ENCODE measurements around the gene NQO2. TPM values are rescaled to one million over a fixed set of nuclear protein-coding genes. Genes with fewer than 3 reads are reported as not detected.

The NQO2 gene
- total RNA-seq, 1 experiment from 2014 or later, result 35.8 TPM

- H3K4me1 Mint-ChIP-seq (ENCODE audit: low read depth, unreplicated experiment), result peaks cover 22% of the 10 kb centered on the region
- Histone ChIP-seq H3K36me3 (ENCODE audit: control insufficient read depth, insufficient read depth, low read length) (no peaks in the 10 kb centered on the region), H3K4me1 (peaks cover 33% of the 10 kb centered on the region), H3K9me3 (no peaks in the 10 kb centered on the region), H3K4me3 (ENCODE audit: low read depth, low read length) (no peak overlapping the region), H3K27me3 (replicated peaks; ENCODE audit: control insufficient read depth, insufficient read depth, low read length) (no peaks in the 10 kb centered on the region)
- H3K36me3 Mint-ChIP-seq (ENCODE audit: insufficient read depth, unreplicated experiment), result no peaks in the 10 kb centered on the region
- intact Hi-C loops (cut with micrococcal nuclease; ENCODE audit: unreplicated experiment), result no loop called here
- no peaks in the 10 kb centered on the region for H3K9me3 Mint-ChIP-seq (ENCODE audit: unreplicated experiment)
- H3K27ac Mint-ChIP-seq (ENCODE audit: unreplicated experiment), result no peak overlapping the region
- ChIA-PET CTCF (no interaction called here), POLR2A (no interaction called here)
- BruUV-seq (replicated peaks), result no TSS peak
- H3K4me3 Mint-ChIP-seq (ENCODE audit: unreplicated experiment), result no peak overlapping the region
- TF ChIP-seq CTCF (IDR thresholded peaks at IDR 0.05; ENCODE audit: insufficient read depth in 1 of 2, low read depth in 1 of 2, low read length in 1 of 2, severe bottlenecking in 1 of 2, unreplicated experiment in 1 of 2), result no peak
- H3K27me3 Mint-ChIP-seq (ENCODE audit: insufficient read depth, unreplicated experiment), result no peaks in the 10 kb centered on the region
- no peak for DNase-seq
These were observed 35.9 kb upstream of the NQO2 start for GRCh38 chr6:2963756-2964155.

- H3K36me3 Mint-ChIP-seq (ENCODE audit: insufficient read depth, unreplicated experiment), result no peaks in the 10 kb centered on the region
- peaks cover 20% of the 10 kb centered on the region for H3K4me1 Mint-ChIP-seq (ENCODE audit: low read depth, unreplicated experiment)
- no peak for TF ChIP-seq CTCF (IDR thresholded peaks at IDR 0.05; ENCODE audit: insufficient read depth in 1 of 2, low read depth in 1 of 2, low read length in 1 of 2, severe bottlenecking in 1 of 2, unreplicated experiment in 1 of 2)
- H3K9me3 Mint-ChIP-seq (ENCODE audit: unreplicated experiment), result no peaks in the 10 kb centered on the region
- Histone ChIP-seq H3K9me3 (no peaks in the 10 kb centered on the region), H3K36me3 (ENCODE audit: control insufficient read depth, insufficient read depth, low read length) (no peaks in the 10 kb centered on the region), H3K4me1 (peaks cover 31% of the 10 kb centered on the region), H3K27me3 (replicated peaks; ENCODE audit: control insufficient read depth, insufficient read depth, low read length) (no peaks in the 10 kb centered on the region), H3K4me3 (ENCODE audit: low read depth, low read length) (no peak overlapping the region)
- H3K4me3 Mint-ChIP-seq (ENCODE audit: unreplicated experiment), result no peak overlapping the region
- CTCF ChIA-PET, result interaction anchor here (1.2 kb wide), 1 partner anchor 24 kb away, joined by 3 read pairs; no protein-coding TSS in a partner anchor
- H3K27ac Mint-ChIP-seq (ENCODE audit: unreplicated experiment), result no peak overlapping the region
- POLR2A ChIA-PET, result no interaction called here
- no peaks in the 10 kb centered on the region for H3K27me3 Mint-ChIP-seq (ENCODE audit: insufficient read depth, unreplicated experiment)
- intact Hi-C loops (cut with micrococcal nuclease; ENCODE audit: unreplicated experiment), result no loop called here
- BruUV-seq (replicated peaks), result no TSS peak
- DNase-seq, result no peak
These were observed 34.7 kb upstream of the NQO2 start for GRCh38 chr6:2964793-2965505.

- TF ChIP-seq CTCF (IDR thresholded peaks at IDR 0.05; ENCODE audit: insufficient read depth in 1 of 2, low read depth in 1 of 2, low read length in 1 of 2, severe bottlenecking in 1 of 2, unreplicated experiment in 1 of 2), result no peak
- POLR2A ChIA-PET, result no interaction called here
- no peak for DNase-seq
- BruUV-seq (replicated peaks), result no TSS peak
- no peak overlapping the region for H3K4me3 ChIP-seq (ENCODE audit: low read depth, low read length)
- no peak overlapping the region for H3K4me3 Mint-ChIP-seq (ENCODE audit: unreplicated experiment)
- intact Hi-C loops (cut with micrococcal nuclease; ENCODE audit: unreplicated experiment), result no loop called here
- peaks cover 10% of the 10 kb centered on the region for H3K36me3 Mint-ChIP-seq (ENCODE audit: insufficient read depth, unreplicated experiment)
- H3K27ac Mint-ChIP-seq (ENCODE audit: unreplicated experiment), result no peak overlapping the region
- CTCF ChIA-PET, result interaction anchor here (0.7 to 1.2 kb wide), 3 partner anchors 14 to 175 kb away, joined by 3 read pairs; no protein-coding TSS in a partner anchor
- no peaks in the 10 kb centered on the region for H3K9me3 ChIP-seq
- peaks cover 10% of the 10 kb centered on the region for H3K4me1 Mint-ChIP-seq (ENCODE audit: low read depth, unreplicated experiment)
- no peaks in the 10 kb centered on the region for H3K9me3 Mint-ChIP-seq (ENCODE audit: unreplicated experiment)
- H3K27me3 Mint-ChIP-seq (ENCODE audit: insufficient read depth, unreplicated experiment), result no peaks in the 10 kb centered on the region
- no peaks in the 10 kb centered on the region for H3K36me3 ChIP-seq (ENCODE audit: control insufficient read depth, insufficient read depth, low read length)
- H3K4me1 ChIP-seq, result peaks cover 25% of the 10 kb centered on the region
- H3K27me3 ChIP-seq (replicated peaks; ENCODE audit: control insufficient read depth, insufficient read depth, low read length), result no peaks in the 10 kb centered on the region
These were observed 33.3 kb upstream of the NQO2 start for GRCh38 chr6:2966347-2966746.
